Fibroblast of villous mesenchyme (primary cell): Measurements from ENCODE around the gene APBB2. TPM values are rescaled to one million over a fixed set of nuclear protein-coding genes. Genes with fewer than 3 reads are reported as not detected.

ENCODE experiments used
- DNase-seq: peaks from one replicate; pipeline ENCODE4 v3.0.0-alpha.2; 2010; ENCODE audit warnings: low read depth
- H3K4me3 ChIP-seq: 2 replicates; pipeline ENCODE4 v1.5.1; 2011; ENCODE audit warnings: low read depth, mild to moderate bottlenecking, low read length
- total RNA-seq: library from RNA; depleted of rRNA; stranded (reverse); fragments of >200 nt; gene quantifications from 2 replicates; pipeline ENCODE4 v1.2.3, GENCODE V29; 2012
- TF ChIP-seq, protein P1 (sequence below): IDR thresholded peaks from 2 replicates; pipeline ENCODE4 v1.5.1; 2012; ENCODE audit warnings: low read depth, mild to moderate bottlenecking, low read length; ENCODE audit not compliant: insufficient read depth

APBB2 gene
- total RNA-seq, 1 donor, result 133 TPM

DNA sequence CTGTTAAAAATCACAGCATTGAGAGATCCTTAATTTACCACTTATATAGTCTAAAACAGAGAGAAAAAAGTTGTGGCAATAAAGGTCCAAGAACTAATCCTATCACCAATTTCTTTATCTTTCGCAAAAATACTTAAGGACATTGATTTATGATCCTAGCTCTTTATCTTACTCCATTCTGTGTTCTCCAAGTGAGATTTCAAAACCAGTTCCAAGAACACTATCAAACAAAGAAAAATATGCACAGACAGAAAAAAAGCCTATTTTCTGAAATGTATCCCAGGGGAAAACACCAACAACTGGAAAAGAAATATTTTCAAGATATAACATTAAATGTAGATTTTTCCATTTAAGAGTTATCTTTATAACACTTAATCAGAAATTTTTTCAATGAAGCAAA, 172.8 kb downstream of the APBB2 start:
- no peak for DNase-seq
- TF ChIP-seq, protein P1, sequence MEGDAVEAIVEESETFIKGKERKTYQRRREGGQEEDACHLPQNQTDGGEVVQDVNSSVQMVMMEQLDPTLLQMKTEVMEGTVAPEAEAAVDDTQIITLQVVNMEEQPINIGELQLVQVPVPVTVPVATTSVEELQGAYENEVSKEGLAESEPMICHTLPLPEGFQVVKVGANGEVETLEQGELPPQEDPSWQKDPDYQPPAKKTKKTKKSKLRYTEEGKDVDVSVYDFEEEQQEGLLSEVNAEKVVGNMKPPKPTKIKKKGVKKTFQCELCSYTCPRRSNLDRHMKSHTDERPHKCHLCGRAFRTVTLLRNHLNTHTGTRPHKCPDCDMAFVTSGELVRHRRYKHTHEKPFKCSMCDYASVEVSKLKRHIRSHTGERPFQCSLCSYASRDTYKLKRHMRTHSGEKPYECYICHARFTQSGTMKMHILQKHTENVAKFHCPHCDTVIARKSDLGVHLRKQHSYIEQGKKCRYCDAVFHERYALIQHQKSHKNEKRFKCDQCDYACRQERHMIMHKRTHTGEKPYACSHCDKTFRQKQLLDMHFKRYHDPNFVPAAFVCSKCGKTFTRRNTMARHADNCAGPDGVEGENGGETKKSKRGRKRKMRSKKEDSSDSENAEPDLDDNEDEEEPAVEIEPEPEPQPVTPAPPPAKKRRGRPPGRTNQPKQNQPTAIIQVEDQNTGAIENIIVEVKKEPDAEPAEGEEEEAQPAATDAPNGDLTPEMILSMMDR, result no peak

GRCh38 chr4:41039317-41039716, 175.0 kb downstream of the APBB2 start:
- TF ChIP-seq, protein P1, result no peak
- DNase-seq, result no peak
- H3K4me3 ChIP-seq, result no peak overlapping the region

More for the DNA sequence above, 172.8 kb downstream of the APBB2 start:
- H3K4me3 ChIP-seq, result no peak overlapping the region

DNA sequence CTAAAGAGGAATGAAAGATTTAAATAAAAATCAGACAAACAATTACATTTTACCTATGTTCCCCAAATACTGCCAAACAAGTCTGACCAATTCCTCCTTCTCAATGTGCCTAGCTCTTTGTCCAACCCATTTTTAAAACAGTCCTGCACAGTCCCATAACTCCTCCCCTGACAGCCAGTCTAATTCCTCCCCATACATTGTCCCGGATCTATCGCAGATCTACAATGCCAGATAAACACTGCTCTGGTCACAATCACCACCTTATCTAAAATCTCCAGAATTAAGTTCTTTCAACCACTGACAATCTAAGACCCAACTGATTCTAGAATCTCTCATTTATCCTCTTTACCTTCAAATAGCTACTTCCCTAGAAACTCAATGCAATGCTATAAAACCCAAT, 176.0 kb downstream of the APBB2 start:
- no peak overlapping the region for H3K4me3 ChIP-seq
- no peak for DNase-seq
- TF ChIP-seq, protein P1, result no peak

GRCh38 chr4:41029098-41029497, 185.2 kb downstream of the APBB2 start:
- no peak for DNase-seq
- TF ChIP-seq, protein P1, result no peak
- H3K4me3 ChIP-seq, result no peak overlapping the region

DNA sequence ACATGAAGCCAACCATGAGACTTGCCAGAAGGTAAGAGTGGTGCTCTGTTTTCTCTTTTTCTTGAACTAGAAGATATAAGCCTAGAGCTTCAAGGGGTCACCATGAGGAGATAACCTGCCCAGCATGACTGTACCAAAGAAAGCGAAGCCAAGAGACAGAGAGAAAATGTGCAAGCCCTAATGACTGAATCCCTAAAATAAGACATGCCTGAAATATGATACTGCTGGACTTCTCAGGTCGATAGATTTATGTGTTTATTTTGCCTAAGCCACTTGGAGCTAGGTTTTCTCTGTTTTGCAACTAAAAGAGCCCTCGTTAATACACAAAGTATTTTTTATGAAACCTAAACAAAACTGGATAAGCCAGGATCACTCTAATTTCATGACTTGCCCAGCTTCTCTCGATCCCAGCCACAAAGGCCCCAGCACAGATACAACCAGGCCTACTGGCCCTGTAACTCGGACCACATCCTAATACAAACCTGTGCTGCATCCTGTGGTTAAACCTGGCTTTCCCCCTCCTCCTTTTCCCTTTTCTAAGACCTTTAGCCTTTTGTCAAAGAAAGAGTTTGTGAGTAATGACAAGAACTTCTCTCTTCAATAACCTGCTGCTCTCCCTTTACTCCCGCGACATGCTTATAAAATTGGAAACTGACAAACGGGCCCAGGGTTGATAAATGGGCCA, 185.8 kb downstream of the APBB2 start:
- no peak overlapping the region for H3K4me3 ChIP-seq
- TF ChIP-seq, protein P1, result no peak
- peak; percentile 96 for DNase-seq

GRCh38 chr4:41026971-41027370, 187.4 kb downstream of the APBB2 start:
- TF ChIP-seq, protein P1, result no peak
- DNase-seq, result no peak
- H3K4me3 ChIP-seq, result no peak overlapping the region

DNA sequence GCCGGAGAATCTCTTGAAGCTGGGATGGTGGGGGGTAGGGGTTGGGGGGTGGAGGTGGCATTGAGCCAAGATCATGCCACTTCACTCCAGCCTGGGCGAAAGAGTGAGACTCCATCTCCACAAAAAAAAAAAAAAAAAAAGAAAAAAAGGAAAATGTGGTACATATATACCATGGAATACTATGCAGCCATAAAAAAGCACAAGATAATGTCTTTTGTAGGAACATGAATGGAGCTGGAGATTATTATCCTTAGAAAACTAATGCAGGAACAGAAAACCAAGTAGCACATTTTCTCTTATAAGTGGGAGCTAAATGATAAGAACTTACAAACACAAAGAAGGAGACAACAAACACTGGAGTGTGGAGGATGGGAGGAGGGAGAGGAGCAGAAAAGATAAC, 188.5 kb downstream of the APBB2 start:
- TF ChIP-seq, protein P1, result no peak
- H3K4me3 ChIP-seq, result no peak overlapping the region
- DNase-seq, result no peak
